ENCODE results near the gene KDM6A.

DNA sequence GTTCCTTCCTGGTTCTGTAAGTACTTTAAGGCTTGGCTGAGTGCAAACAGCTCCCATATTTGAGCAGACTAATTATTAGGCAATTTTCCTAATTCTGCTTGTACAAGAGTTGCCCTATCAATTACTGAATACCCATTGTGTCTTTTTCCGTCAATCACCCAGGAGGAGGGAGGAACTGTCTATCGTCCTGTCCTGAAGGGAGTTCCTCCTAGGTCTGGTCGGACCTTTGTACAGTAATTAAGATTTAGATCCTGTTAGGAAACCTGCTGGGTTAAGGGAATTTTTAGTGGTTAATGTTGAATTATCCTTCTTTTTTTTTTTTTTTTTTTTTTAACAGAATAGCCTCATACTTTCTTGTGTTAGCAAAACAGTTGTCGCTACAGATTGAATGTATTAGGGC lies 130.1 kb downstream of the KDM6A start:
- TF ChIP-seq, protein P1, sequence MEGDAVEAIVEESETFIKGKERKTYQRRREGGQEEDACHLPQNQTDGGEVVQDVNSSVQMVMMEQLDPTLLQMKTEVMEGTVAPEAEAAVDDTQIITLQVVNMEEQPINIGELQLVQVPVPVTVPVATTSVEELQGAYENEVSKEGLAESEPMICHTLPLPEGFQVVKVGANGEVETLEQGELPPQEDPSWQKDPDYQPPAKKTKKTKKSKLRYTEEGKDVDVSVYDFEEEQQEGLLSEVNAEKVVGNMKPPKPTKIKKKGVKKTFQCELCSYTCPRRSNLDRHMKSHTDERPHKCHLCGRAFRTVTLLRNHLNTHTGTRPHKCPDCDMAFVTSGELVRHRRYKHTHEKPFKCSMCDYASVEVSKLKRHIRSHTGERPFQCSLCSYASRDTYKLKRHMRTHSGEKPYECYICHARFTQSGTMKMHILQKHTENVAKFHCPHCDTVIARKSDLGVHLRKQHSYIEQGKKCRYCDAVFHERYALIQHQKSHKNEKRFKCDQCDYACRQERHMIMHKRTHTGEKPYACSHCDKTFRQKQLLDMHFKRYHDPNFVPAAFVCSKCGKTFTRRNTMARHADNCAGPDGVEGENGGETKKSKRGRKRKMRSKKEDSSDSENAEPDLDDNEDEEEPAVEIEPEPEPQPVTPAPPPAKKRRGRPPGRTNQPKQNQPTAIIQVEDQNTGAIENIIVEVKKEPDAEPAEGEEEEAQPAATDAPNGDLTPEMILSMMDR (IDR thresholded peaks at IDR 0.05 in 2 of 3, conservative IDR thresholded peaks at IDR 0.05 in 1 of 3; ENCODE audit: borderline replicate concordance in 1 of 3, insufficient read depth in 1 of 3, low read depth in 2 of 3, low read length in 2 of 3), result no peak
- no peak for TF ChIP-seq FOSL1 (IDR thresholded peaks at IDR 0.05; ENCODE audit: low read depth)
- TF ChIP-seq SRF (IDR thresholded peaks at IDR 0.05; ENCODE audit: low read depth), result no peak
- TF ChIP-seq CBX3 (IDR thresholded peaks at IDR 0.05; ENCODE audit: low read depth), result no peak
- no peak for TF ChIP-seq EZH2phosphoT487 (IDR thresholded peaks at IDR 0.05; ENCODE audit: borderline replicate concordance)
- TF ChIP-seq EGR1 (IDR thresholded peaks at IDR 0.05; ENCODE audit: low read depth), result no peak
- TF ChIP-seq, protein P2, sequence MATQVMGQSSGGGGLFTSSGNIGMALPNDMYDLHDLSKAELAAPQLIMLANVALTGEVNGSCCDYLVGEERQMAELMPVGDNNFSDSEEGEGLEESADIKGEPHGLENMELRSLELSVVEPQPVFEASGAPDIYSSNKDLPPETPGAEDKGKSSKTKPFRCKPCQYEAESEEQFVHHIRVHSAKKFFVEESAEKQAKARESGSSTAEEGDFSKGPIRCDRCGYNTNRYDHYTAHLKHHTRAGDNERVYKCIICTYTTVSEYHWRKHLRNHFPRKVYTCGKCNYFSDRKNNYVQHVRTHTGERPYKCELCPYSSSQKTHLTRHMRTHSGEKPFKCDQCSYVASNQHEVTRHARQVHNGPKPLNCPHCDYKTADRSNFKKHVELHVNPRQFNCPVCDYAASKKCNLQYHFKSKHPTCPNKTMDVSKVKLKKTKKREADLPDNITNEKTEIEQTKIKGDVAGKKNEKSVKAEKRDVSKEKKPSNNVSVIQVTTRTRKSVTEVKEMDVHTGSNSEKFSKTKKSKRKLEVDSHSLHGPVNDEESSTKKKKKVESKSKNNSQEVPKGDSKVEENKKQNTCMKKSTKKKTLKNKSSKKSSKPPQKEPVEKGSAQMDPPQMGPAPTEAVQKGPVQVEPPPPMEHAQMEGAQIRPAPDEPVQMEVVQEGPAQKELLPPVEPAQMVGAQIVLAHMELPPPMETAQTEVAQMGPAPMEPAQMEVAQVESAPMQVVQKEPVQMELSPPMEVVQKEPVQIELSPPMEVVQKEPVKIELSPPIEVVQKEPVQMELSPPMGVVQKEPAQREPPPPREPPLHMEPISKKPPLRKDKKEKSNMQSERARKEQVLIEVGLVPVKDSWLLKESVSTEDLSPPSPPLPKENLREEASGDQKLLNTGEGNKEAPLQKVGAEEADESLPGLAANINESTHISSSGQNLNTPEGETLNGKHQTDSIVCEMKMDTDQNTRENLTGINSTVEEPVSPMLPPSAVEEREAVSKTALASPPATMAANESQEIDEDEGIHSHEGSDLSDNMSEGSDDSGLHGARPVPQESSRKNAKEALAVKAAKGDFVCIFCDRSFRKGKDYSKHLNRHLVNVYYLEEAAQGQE (IDR thresholded peaks at IDR 0.05; ENCODE audit: low read depth), result no peak
- no peak for TF ChIP-seq SP1 (IDR thresholded peaks at IDR 0.05; ENCODE audit: low read depth)
- no peak for TF ChIP-seq EZH2 (IDR thresholded peaks at IDR 0.05)
- no peak for TF ChIP-seq POLR2A (IDR thresholded peaks at IDR 0.05; ENCODE audit: borderline replicate concordance, extremely low read depth, insufficient read depth, insufficient read length)
- TF ChIP-seq CEBPB (IDR thresholded peaks at IDR 0.05; ENCODE audit: low read depth), result no peak

Data from HCT116 (cell line).